ENCODE data around the gene POP7. TPM values are rescaled to one million over a fixed set of nuclear protein-coding genes. Genes with fewer than 3 reads are reported as not detected.
A peak's percentile ranks its signal among the peaks of the same experiment; 100 is the strongest.

POP7 gene
- total RNA-seq, 2 experiments from 2014 or later, result 38.7 to 42.2 TPM

- H3K27me3 Mint-ChIP-seq, result no peaks in the 10 kb centered on the region
- no peak overlapping the region for H3K4me3 Mint-ChIP-seq
- DNase-seq, result no peak
- H3K4me1 Mint-ChIP-seq (ENCODE audit: low read depth), result peaks cover 24% of the 10 kb centered on the region
- H3K27ac Mint-ChIP-seq, result peak overlapping the region; percentile 19
- H3K9me3 Mint-ChIP-seq, result no peaks in the 10 kb centered on the region
- ChIA-PET POLR2A (interaction anchor here (0.6 to 3.0 kb wide), 6 partner anchors 11 to 197 kb away, joined by 3 to 10 read pairs (median 4); partner anchors contain the start of genes GIGYF1 and POP7), CTCF (interaction anchor here (0.6 to 6.8 kb wide), 3 partner anchors 12 to 54 kb away, joined by 3 to 61 read pairs (median 17); partner anchors contain the start of genes POP7 and ZAN)
- peaks cover 31% of the 10 kb centered on the region for H3K36me3 Mint-ChIP-seq
- intact Hi-C loops (cut with micrococcal nuclease), result no loop called here
These were observed 25.9 kb upstream of the POP7 start for GRCh38 chr7:100679927-100680575.

- intact Hi-C loops (cut with micrococcal nuclease), result no loop called here
- no peak for DNase-seq
- POLR2A ChIA-PET, result interaction anchor here (0.6 to 3.0 kb wide), 6 partner anchors 11 to 198 kb away, joined by 3 to 10 read pairs (median 4); partner anchors contain the start of genes GIGYF1 and POP7
- Mint-ChIP-seq H3K27ac (peak overlapping the region; percentile 19), H3K9me3 (no peaks in the 10 kb centered on the region), H3K4me1 (ENCODE audit: low read depth) (peaks cover 24% of the 10 kb centered on the region), H3K4me3 (no peak overlapping the region), H3K27me3 (no peaks in the 10 kb centered on the region), H3K36me3 (peaks cover 38% of the 10 kb centered on the region)
- CTCF ChIA-PET, result interaction anchor here (4.2 to 6.8 kb wide), 2 partner anchors 11 to 25 kb away, joined by 17 to 61 read pairs; partner anchors contain the start of gene POP7
These were observed 25.2 kb upstream of the POP7 start for GRCh38 chr7:100680576-100681271.

- no peak overlapping the region for H3K4me3 Mint-ChIP-seq
- POLR2A ChIA-PET, result interaction anchor here (1.5 to 3.0 kb wide), 3 partner anchors 12 to 49 kb away, joined by 4 to 10 read pairs (median 6); partner anchors contain the start of genes GIGYF1 and POP7
- no peak for DNase-seq
- intact Hi-C loops (cut with micrococcal nuclease), result no loop called here
- peaks cover 20% of the 10 kb centered on the region for H3K4me1 Mint-ChIP-seq (ENCODE audit: low read depth)
- no peaks in the 10 kb centered on the region for H3K27me3 Mint-ChIP-seq
- no peak overlapping the region for H3K27ac Mint-ChIP-seq
- peaks cover 34% of the 10 kb centered on the region for H3K36me3 Mint-ChIP-seq
- CTCF ChIA-PET, result interaction anchor here (4.2 to 6.8 kb wide), 2 partner anchors 10 to 24 kb away, joined by 17 to 61 read pairs; partner anchors contain the start of gene POP7
- H3K9me3 Mint-ChIP-seq, result no peaks in the 10 kb centered on the region
These were observed 24.3 kb upstream of the POP7 start for GRCh38 chr7:100681491-100682227.

GRCh38 chr7:100682228-100682741 is 23.6 kb upstream of the POP7 start:
- CTCF ChIA-PET, result interaction anchor here (1.1 to 6.8 kb wide), 3 partner anchors 10 to 49 kb away, joined by 5 to 61 read pairs (median 11); no protein-coding TSS in a partner anchor
- H3K9me3 Mint-ChIP-seq, result no peaks in the 10 kb centered on the region
- H3K4me1 Mint-ChIP-seq (ENCODE audit: low read depth), result peaks cover 18% of the 10 kb centered on the region
- intact Hi-C loops (cut with micrococcal nuclease), result no loop called here
- no peaks in the 10 kb centered on the region for H3K27me3 Mint-ChIP-seq
- peak; percentile 40 for DNase-seq
- H3K27ac Mint-ChIP-seq, result no peak overlapping the region
- H3K36me3 Mint-ChIP-seq, result peaks cover 32% of the 10 kb centered on the region
- H3K4me3 Mint-ChIP-seq, result no peak overlapping the region
- POLR2A ChIA-PET, result interaction anchor here (3.0 kb wide), 1 partner anchor 12 kb away, joined by 10 read pairs; the partner anchor contains the start of gene GIGYF1

GRCh38 chr7:100682991-100683658 is 22.8 kb upstream of the POP7 start:
- H3K36me3 Mint-ChIP-seq, result peaks cover 30% of the 10 kb centered on the region
- ChIA-PET CTCF (interaction anchor here (1.1 to 2.1 kb wide), 2 partner anchors 9 to 50 kb away, joined by 5 to 11 read pairs; no protein-coding TSS in a partner anchor), POLR2A (interaction anchor here (0.6 to 3.0 kb wide), 5 partner anchors 8 to 247 kb away, joined by 3 to 10 read pairs (median 3); partner anchors contain the start of genes GIGYF1 and PPP1R35)
- no peak overlapping the region for H3K27ac Mint-ChIP-seq
- no peaks in the 10 kb centered on the region for H3K9me3 Mint-ChIP-seq
- no peak overlapping the region for H3K4me3 Mint-ChIP-seq
- peaks cover 19% of the 10 kb centered on the region for H3K4me1 Mint-ChIP-seq (ENCODE audit: low read depth)
- intact Hi-C loops (cut with micrococcal nuclease), result no loop called here
- no peak for DNase-seq
- H3K27me3 Mint-ChIP-seq, result no peaks in the 10 kb centered on the region

- H3K36me3 Mint-ChIP-seq, result peaks cover 30% of the 10 kb centered on the region
- CTCF ChIA-PET, result interaction anchor here (1.1 to 2.1 kb wide), 2 partner anchors 8 to 51 kb away, joined by 5 to 11 read pairs; no protein-coding TSS in a partner anchor
- no peak for DNase-seq
- POLR2A ChIA-PET, result interaction anchor here (0.6 to 1.5 kb wide), 4 partner anchors 8 to 247 kb away, joined by 3 read pairs; partner anchors contain the start of gene PPP1R35
- no peak overlapping the region for H3K4me3 Mint-ChIP-seq
- H3K4me1 Mint-ChIP-seq (ENCODE audit: low read depth), result peaks cover 20% of the 10 kb centered on the region
- no peaks in the 10 kb centered on the region for H3K9me3 Mint-ChIP-seq
- H3K27ac Mint-ChIP-seq, result no peak overlapping the region
- H3K27me3 Mint-ChIP-seq, result no peaks in the 10 kb centered on the region
- intact Hi-C loops (cut with micrococcal nuclease), result no loop called here
These were observed 22.0 kb upstream of the POP7 start for GRCh38 chr7:100683659-100684533.

GRCh38 chr7:100684534-100685042 is 21.3 kb upstream of the POP7 start:
- POLR2A ChIA-PET, result interaction anchor here (0.6 to 1.5 kb wide), 2 partner anchors 169 to 248 kb away, joined by 3 read pairs; partner anchors contain the start of gene PPP1R35
- CTCF ChIA-PET, result interaction anchor here (2.1 kb wide), 1 partner anchor 7 kb away, joined by 11 read pairs; no protein-coding TSS in a partner anchor
- Mint-ChIP-seq H3K9me3 (no peaks in the 10 kb centered on the region), H3K36me3 (peaks cover 25% of the 10 kb centered on the region), H3K27ac (no peak overlapping the region), H3K27me3 (no peaks in the 10 kb centered on the region), H3K4me1 (ENCODE audit: low read depth) (peaks cover 18% of the 10 kb centered on the region), H3K4me3 (no peak overlapping the region)
- intact Hi-C loops (cut with micrococcal nuclease), result no loop called here
- DNase-seq, result no peak

- Mint-ChIP-seq H3K36me3 (peaks cover 20% of the 10 kb centered on the region), H3K4me1 (ENCODE audit: low read depth) (peaks cover 17% of the 10 kb centered on the region), H3K27me3 (no peaks in the 10 kb centered on the region), H3K27ac (no peak overlapping the region), H3K4me3 (no peak overlapping the region), H3K9me3 (no peaks in the 10 kb centered on the region)
- intact Hi-C loops (cut with micrococcal nuclease), result no loop called here
- ChIA-PET CTCF (no interaction called here), POLR2A (interaction anchor here (0.6 kb wide), 1 partner anchor 168 kb away, joined by 3 read pairs; no protein-coding TSS in a partner anchor)
- no peak for DNase-seq
These were observed 20.8 kb upstream of the POP7 start for GRCh38 chr7:100685049-100685605.

GRCh38 chr7:100685631-100686145 is 20.2 kb upstream of the POP7 start:
- POLR2A ChIA-PET, result interaction anchor here (0.6 to 0.9 kb wide), 2 partner anchors 8 to 198 kb away, joined by 3 read pairs; no protein-coding TSS in a partner anchor
- H3K27ac Mint-ChIP-seq, result no peak overlapping the region

More at GRCh38 chr7:100685631-100686145, 20.2 kb upstream of the POP7 start:
- no peaks in the 10 kb centered on the region for H3K27me3 Mint-ChIP-seq
- DNase-seq, result no peak
- CTCF ChIA-PET, result no interaction called here
- H3K9me3 Mint-ChIP-seq, result no peaks in the 10 kb centered on the region
- intact Hi-C loops (cut with micrococcal nuclease), result no loop called here
- H3K36me3 Mint-ChIP-seq, result peaks cover 19% of the 10 kb centered on the region
- H3K4me1 Mint-ChIP-seq (ENCODE audit: low read depth), result peaks cover 12% of the 10 kb centered on the region
- no peak overlapping the region for H3K4me3 Mint-ChIP-seq
